ENCODE results near the gene DYSF. TPM values are rescaled to one million over a fixed set of nuclear protein-coding genes. Genes with fewer than 3 reads are reported as not detected.

DYSF gene
- total and polyA plus RNA-seq, 9 donors = 2.3 to 16.5 (median 5.1) TPM

DNA sequence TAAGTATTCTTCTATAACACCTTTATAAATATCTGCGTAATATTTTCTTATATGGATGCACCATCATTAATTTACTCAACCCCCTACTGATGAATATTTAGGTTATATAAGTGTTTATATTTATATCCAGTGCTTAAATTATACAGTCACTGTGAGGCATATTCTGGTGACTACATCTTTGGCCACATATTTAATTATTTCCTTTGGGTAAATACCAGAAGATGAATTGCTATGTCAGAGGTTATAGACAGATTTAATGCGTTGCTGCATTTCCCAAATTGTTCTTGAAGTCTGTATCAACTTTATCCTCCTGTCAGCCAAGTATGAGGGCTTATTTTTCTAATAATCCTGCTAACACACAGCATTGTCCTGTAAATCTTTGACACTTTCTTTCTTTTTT, 18.7 kb downstream of the DYSF start:
- no peak overlapping the region for H3K27ac ChIP-seq
- intact Hi-C loops (cut with DNase I) = no loop called here
- H3K36me3 ChIP-seq = no peaks in the 10 kb centered on the region
- DNase-seq = no peak
- no peaks in the 10 kb centered on the region for H3K4me1 ChIP-seq (ENCODE audit: insufficient read depth)
- H3K27me3 ChIP-seq = no peaks in the 10 kb centered on the region
- no peaks in the 10 kb centered on the region for H3K9me3 ChIP-seq
- TF ChIP-seq POLR2A (IDR thresholded peaks at IDR 0.05) (no peak), EP300 (IDR thresholded peaks at IDR 0.05) (no peak)
- WGBS, 3 donors = 56 to 63% (median 60%) methylated on average over 2 of the region's 2 CpGs
- no peak overlapping the region for H3K4me3 ChIP-seq

DNA sequence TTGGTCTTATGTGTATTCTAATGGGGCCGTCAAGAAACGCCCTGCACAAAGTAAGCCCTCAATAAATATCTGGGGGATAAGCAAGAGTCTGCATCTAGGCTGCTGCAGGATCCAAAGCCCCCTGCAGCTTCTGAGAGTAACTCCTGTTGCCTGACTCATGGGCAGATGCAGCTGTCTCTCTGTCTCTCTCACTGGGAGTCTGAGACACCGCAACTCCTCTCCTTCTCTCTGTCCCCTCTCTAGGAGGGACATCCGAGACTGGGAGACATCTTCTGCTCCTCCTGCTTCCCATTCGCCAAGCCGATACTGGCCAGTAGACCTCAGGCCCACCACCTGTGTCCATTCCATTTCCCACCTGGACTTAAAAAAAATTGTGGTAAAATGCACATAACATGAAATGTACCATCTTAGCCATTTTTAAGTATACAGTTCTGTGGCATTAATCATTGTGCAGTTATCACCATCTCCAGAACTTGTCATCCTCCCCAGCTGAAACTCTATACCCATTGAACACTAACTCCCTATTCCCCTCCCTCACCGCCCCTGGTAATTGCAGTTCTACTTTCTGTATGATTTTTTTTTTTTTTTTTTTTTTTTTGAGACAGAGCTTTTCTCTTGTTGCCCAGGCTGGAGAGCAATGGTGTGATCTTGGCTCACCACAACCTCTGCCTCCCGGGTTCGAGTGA, 20.1 kb downstream of the DYSF start:
- intact Hi-C loops (cut with DNase I) = no loop called here
- Histone ChIP-seq H3K27me3 (no peaks in the 10 kb centered on the region), H3K4me3 (no peak overlapping the region), H3K36me3 (no peaks in the 10 kb centered on the region), H3K9me3 (no peaks in the 10 kb centered on the region), H3K4me1 (ENCODE audit: insufficient read depth) (no peaks in the 10 kb centered on the region), H3K27ac (no peak overlapping the region)
- 86 to 87% (median 86%) methylated on average over 9 of the region's 9 CpGs for WGBS, 3 donors
- DNase-seq = no peak
- TF ChIP-seq, protein P1, sequence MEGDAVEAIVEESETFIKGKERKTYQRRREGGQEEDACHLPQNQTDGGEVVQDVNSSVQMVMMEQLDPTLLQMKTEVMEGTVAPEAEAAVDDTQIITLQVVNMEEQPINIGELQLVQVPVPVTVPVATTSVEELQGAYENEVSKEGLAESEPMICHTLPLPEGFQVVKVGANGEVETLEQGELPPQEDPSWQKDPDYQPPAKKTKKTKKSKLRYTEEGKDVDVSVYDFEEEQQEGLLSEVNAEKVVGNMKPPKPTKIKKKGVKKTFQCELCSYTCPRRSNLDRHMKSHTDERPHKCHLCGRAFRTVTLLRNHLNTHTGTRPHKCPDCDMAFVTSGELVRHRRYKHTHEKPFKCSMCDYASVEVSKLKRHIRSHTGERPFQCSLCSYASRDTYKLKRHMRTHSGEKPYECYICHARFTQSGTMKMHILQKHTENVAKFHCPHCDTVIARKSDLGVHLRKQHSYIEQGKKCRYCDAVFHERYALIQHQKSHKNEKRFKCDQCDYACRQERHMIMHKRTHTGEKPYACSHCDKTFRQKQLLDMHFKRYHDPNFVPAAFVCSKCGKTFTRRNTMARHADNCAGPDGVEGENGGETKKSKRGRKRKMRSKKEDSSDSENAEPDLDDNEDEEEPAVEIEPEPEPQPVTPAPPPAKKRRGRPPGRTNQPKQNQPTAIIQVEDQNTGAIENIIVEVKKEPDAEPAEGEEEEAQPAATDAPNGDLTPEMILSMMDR (IDR thresholded peaks at IDR 0.05) = no peak
- TF ChIP-seq EP300 (IDR thresholded peaks at IDR 0.05) = no peak
- TF ChIP-seq POLR2A (IDR thresholded peaks at IDR 0.05) = no peak

DNA sequence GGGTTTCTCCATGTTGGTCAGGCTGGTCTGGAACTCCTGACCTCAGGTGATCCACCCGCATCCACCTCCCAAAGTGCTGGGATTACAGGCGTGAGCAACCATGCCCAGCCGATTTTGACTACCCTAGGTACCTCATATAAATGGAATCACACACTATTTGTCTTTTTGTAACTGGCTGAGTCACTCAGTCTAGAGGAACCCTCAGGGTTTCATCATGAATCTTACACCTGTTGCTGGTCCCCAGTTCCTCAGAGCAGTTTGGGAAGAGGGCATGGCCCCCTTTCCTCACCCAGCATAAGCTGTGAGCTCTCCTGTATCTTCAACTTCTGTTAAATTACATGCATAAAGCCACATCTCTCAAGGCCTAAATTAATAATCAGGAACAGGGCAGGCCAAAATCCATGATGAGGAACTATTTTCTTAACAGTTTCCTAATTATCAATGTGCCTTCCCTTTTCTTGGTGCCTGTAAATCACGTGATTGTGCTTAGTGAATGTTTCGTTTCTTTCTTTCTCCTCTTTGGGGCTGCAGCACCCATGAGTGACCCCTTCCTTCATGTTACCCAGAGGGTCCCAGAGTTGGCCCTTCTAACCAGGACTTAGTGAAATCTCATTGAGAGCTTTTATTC, 20.9 kb downstream of the DYSF start:
- no peaks in the 10 kb centered on the region for H3K4me1 ChIP-seq (ENCODE audit: insufficient read depth)
- WGBS, 3 donors = 75 to 81% (median 81%) methylated on average over 5 of the region's 5 CpGs
- intact Hi-C loops (cut with DNase I) = no loop called here
- H3K36me3 ChIP-seq = no peaks in the 10 kb centered on the region
- no peaks in the 10 kb centered on the region for H3K27me3 ChIP-seq
- H3K4me3 ChIP-seq = no peak overlapping the region
- no peak overlapping the region for H3K27ac ChIP-seq
- H3K9me3 ChIP-seq = no peaks in the 10 kb centered on the region
- TF ChIP-seq, protein P1 (IDR thresholded peaks at IDR 0.05) = no peak
- TF ChIP-seq EP300 (IDR thresholded peaks at IDR 0.05) = no peak
- DNase-seq = no peak

DNA sequence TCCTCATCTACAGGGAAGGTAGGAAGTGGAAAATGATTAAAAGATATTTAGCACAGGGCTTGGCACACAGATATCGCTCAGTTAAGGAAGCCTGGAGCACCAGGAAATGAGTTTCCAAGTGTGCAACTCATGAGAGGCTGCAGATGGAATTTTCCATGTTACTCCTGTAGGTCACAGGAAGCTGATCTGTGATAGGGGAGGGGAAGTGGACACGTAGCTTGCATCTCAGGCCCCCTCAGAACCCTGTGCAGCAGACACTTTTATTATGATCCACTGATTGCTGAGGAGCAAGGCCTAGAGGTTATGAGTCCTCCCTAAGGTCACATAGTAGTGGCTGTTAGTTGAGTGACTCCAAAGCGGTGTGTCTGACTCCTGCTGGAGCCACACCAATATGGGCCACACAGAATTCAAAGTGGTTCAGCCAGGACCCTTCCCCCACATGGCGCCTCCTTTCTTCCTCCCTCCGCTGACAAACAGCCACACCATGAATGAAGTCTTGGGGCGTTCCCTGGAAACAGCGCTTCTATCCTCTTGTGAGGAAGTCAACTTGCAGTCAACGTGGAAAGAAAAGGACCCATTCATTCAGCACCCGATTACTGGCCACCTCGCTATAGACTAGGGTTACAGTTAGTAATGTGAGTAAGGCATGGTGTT, 21.5 kb downstream of the DYSF start:
- intact Hi-C loops (cut with DNase I) = no loop called here
- DNase-seq = no peak
- no peaks in the 10 kb centered on the region for H3K4me1 ChIP-seq (ENCODE audit: insufficient read depth)
- TF ChIP-seq, protein P1 (IDR thresholded peaks at IDR 0.05) = no peak
- no peak for TF ChIP-seq EP300 (IDR thresholded peaks at IDR 0.05)
- TF ChIP-seq POLR2A (IDR thresholded peaks at IDR 0.05) = no peak
- H3K36me3 ChIP-seq = no peaks in the 10 kb centered on the region
- H3K27ac ChIP-seq = no peak overlapping the region
- H3K27me3 ChIP-seq = no peaks in the 10 kb centered on the region
- WGBS, 3 donors = 86 to 90% (median 86%) methylated on average over 10 of the region's 10 CpGs
- H3K4me3 ChIP-seq = no peak overlapping the region
- no peaks in the 10 kb centered on the region for H3K9me3 ChIP-seq

DNA sequence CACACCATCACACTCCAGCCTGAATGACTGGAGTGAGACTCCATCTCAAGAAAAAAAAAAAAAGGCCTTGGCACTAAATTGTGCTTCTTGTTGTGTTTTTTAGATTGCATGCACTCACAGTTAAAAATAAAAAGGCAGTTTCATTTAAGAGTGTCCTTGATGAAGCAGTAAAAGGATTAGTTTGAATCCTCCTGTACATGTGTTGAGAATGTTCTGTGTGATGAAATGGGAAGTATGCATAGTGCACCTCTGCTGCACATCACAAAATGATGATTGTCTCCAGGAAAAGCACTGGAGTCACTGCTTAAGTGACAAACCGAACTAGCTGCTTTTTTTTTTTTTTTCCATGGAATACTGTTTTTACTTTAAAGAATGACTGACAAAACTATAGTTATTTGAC, 23.1 kb downstream of the DYSF start:
- Histone ChIP-seq H3K36me3 (no peaks in the 10 kb centered on the region), H3K9me3 (no peaks in the 10 kb centered on the region), H3K4me1 (ENCODE audit: insufficient read depth) (no peaks in the 10 kb centered on the region), H3K27me3 (no peaks in the 10 kb centered on the region), H3K27ac (no peak overlapping the region), H3K4me3 (no peak overlapping the region)
- intact Hi-C loops (cut with DNase I) = no loop called here
- TF ChIP-seq EP300 (IDR thresholded peaks at IDR 0.05) (no peak), POLR2A (IDR thresholded peaks at IDR 0.05) (no peak)
- TF ChIP-seq, protein P1 (IDR thresholded peaks at IDR 0.05) = no peak
- WGBS, 3 donors = 60 to 69% (median 62%) methylated on average over 1 of the region's 1 CpG
- no peak for DNase-seq
